BLaER1 treated with 17β-estradiol and CSF1 and Interleukin-3, amounts not matched to agents 10 nM and 100 nM (cell line): ENCODE results near the gene TMEM82.

ENCODE experiments used
- H3K27ac ChIP-seq, 11 experiments: shearing (Covaris generic); formaldehyde crosslinking; 2 replicates each; pipeline ENCODE4 v1.8.1; 2022
- H3K27me3 ChIP-seq, 11 experiments: shearing (Covaris generic); formaldehyde crosslinking; 2 replicates each; pipeline ENCODE4 v1.8.1; 2022
- H3K36me3 ChIP-seq, 11 experiments: shearing (Covaris generic); formaldehyde crosslinking; 2 replicates each; pipeline ENCODE4 v1.8.1; 2022
- H3K4me1 ChIP-seq, 10 experiments: shearing (Covaris generic); formaldehyde crosslinking; 2 replicates each; pipeline ENCODE4 v1.8.1; 2022
- H3K4me2 ChIP-seq, 11 experiments: shearing (Covaris generic); formaldehyde crosslinking; 2 replicates each; pipeline ENCODE4 v1.8.1; 2022
- H3K4me3 ChIP-seq, 10 experiments: shearing (Covaris generic); formaldehyde crosslinking; 2 replicates each; pipeline ENCODE4 v1.8.1; 2022
- H3K9ac ChIP-seq, 11 experiments: shearing (Covaris generic); formaldehyde crosslinking; 2 replicates each; pipeline ENCODE4 v1.8.1; 2022
- H3K9me3 ChIP-seq, 11 experiments: shearing (Covaris generic); formaldehyde crosslinking; replicated peaks in 1 of 11; 2 replicates each; pipeline ENCODE4 v1.8.1; 2022
- H4K20me1 ChIP-seq, 11 experiments: shearing (Covaris generic); formaldehyde crosslinking; 2 replicates each; pipeline ENCODE4 v1.8.1; 2022
- Cebpa-rat ChIP-seq, 11 experiments: shearing (Covaris generic); IDR thresholded peaks; 2 replicates each; pipeline ENCODE4 v1.8.1; 2022

TMEM82 gene

GRCh38 chr1:15747378-15747777 lies 5.1 kb downstream of the TMEM82 start:
- Histone ChIP-seq H3K4me3 (no peak overlapping the region), H3K36me3 (no peaks in the 10 kb centered on the region), H3K4me1 (peaks cover 0 to 17% (median 15%) of the 10 kb centered on the region in 10 experiments; a peak in 12 of 20 replicates), H3K27me3 (no peaks in the 10 kb centered on the region), H4K20me1 (peaks cover 0 to 5% (median 0%) of the 10 kb centered on the region in 11 experiments; a peak in 3 of 22 replicates), H3K27ac (no peak overlapping the region), H3K9me3 (no peaks in the 10 kb centered on the region), H3K9ac (no peak overlapping the region), H3K4me2 (no peak overlapping the region)
- TF ChIP-seq Cebpa-rat (IDR thresholded peaks at IDR 0.05) = no peak

GRCh38 chr1:15748264-15748663 lies 6.0 kb downstream of the TMEM82 start:
- TF ChIP-seq Cebpa-rat (IDR thresholded peaks at IDR 0.05) = no peak
- Histone ChIP-seq H4K20me1 (peaks cover 0 to 5% (median 0%) of the 10 kb centered on the region in 11 experiments; a peak in 3 of 22 replicates), H3K4me3 (no peak overlapping the region), H3K4me2 (no peak overlapping the region), H3K9ac (no peak overlapping the region), H3K27ac (no peak overlapping the region), H3K27me3 (no peaks in the 10 kb centered on the region), H3K4me1 (peaks cover 0 to 12% (median 9%) of the 10 kb centered on the region in 10 experiments; a peak in 12 of 20 replicates), H3K36me3 (no peaks in the 10 kb centered on the region), H3K9me3 (no peaks in the 10 kb centered on the region)

GRCh38 chr1:15748690-15749398 lies 6.5 kb downstream of the TMEM82 start:
- Histone ChIP-seq H3K36me3 (no peaks in the 10 kb centered on the region), H4K20me1 (peaks cover 0 to 5% (median 0%) of the 10 kb centered on the region in 11 experiments; a peak in 2 of 22 replicates), H3K27ac (no peak overlapping the region), H3K4me3 (no peak overlapping the region), H3K27me3 (no peaks in the 10 kb centered on the region), H3K4me1 (peaks cover 0 to 6% (median 3%) of the 10 kb centered on the region in 10 experiments; a peak in 11 of 20 replicates), H3K9ac (no peak overlapping the region), H3K4me2 (no peak overlapping the region), H3K9me3 (no peaks in the 10 kb centered on the region)
- no peak for TF ChIP-seq Cebpa-rat (IDR thresholded peaks at IDR 0.05)

GRCh38 chr1:15749399-15750291 lies 7.3 kb downstream of the TMEM82 start:
- no peak for TF ChIP-seq Cebpa-rat (IDR thresholded peaks at IDR 0.05)
- no peaks in the 10 kb centered on the region for H3K4me1 ChIP-seq
- no peak overlapping the region for H3K27ac ChIP-seq
- H4K20me1 ChIP-seq = peaks cover 0 to 1% (median 0%) of the 10 kb centered on the region in 11 experiments; a peak in 2 of 22 replicates
- no peaks in the 10 kb centered on the region for H3K36me3 ChIP-seq
- H3K9ac ChIP-seq = no peak overlapping the region
- no peak overlapping the region for H3K4me3 ChIP-seq
- no peaks in the 10 kb centered on the region for H3K9me3 ChIP-seq
- no peaks in the 10 kb centered on the region for H3K27me3 ChIP-seq
- no peak overlapping the region for H3K4me2 ChIP-seq

GRCh38 chr1:15750924-15751323 lies 8.6 kb downstream of the TMEM82 start:
- Histone ChIP-seq H3K27ac (no peak overlapping the region), H3K4me3 (no peak overlapping the region), H3K4me1 (no peaks in the 10 kb centered on the region), H4K20me1 (no peaks in the 10 kb centered on the region), H3K36me3 (no peaks in the 10 kb centered on the region), H3K27me3 (peaks cover 10 to 12% (median 11%) of the 10 kb centered on the region in 11 experiments), H3K9me3 (no peaks in the 10 kb centered on the region; a peak in 1 of 22 replicates), H3K9ac (no peak overlapping the region), H3K4me2 (no peak overlapping the region)
- no peak for TF ChIP-seq Cebpa-rat (IDR thresholded peaks at IDR 0.05)

- no peak overlapping the region for H3K9ac ChIP-seq
- no peak for TF ChIP-seq Cebpa-rat (IDR thresholded peaks at IDR 0.05)
- H3K4me2 ChIP-seq = no peak overlapping the region
- no peaks in the 10 kb centered on the region; a peak in 1 of 22 replicates for H3K9me3 ChIP-seq
- H3K27ac ChIP-seq = no peak overlapping the region
- H4K20me1 ChIP-seq = peaks cover 0 to 7% (median 3%) of the 10 kb centered on the region in 11 experiments; a peak in 7 of 22 replicates
- H3K4me1 ChIP-seq = peaks cover 6 to 7% (median 7%) of the 10 kb centered on the region in 10 experiments; a peak in 17 of 20 replicates
- H3K27me3 ChIP-seq = peaks cover 18 to 20% (median 18%) of the 10 kb centered on the region in 11 experiments
- H3K4me3 ChIP-seq = no peak overlapping the region
- no peaks in the 10 kb centered on the region for H3K36me3 ChIP-seq
Measured at GRCh38 chr1:15751717-15752116, 9.4 kb downstream of the TMEM82 start.

- H4K20me1 ChIP-seq = peaks cover 0 to 22% (median 18%) of the 10 kb centered on the region in 11 experiments; a peak in 15 of 22 replicates
- peaks cover 6 to 11% (median 9%) of the 10 kb centered on the region in 10 experiments; a peak in 17 of 20 replicates for H3K4me1 ChIP-seq
- H3K27ac ChIP-seq = no peak overlapping the region
- no peak overlapping the region for H3K9ac ChIP-seq
- H3K36me3 ChIP-seq = no peaks in the 10 kb centered on the region
- TF ChIP-seq Cebpa-rat (IDR thresholded peaks at IDR 0.05) = no peak
- H3K4me2 ChIP-seq = no peak overlapping the region
- peaks cover 35 to 40% (median 39%) of the 10 kb centered on the region in 11 experiments for H3K27me3 ChIP-seq
- no peaks in the 10 kb centered on the region; a peak in 1 of 22 replicates for H3K9me3 ChIP-seq
- H3K4me3 ChIP-seq = no peak overlapping the region
Measured at GRCh38 chr1:15753776-15754175, 11.5 kb downstream of the TMEM82 start.

GRCh38 chr1:15755021-15755645 lies 12.8 kb downstream of the TMEM82 start:
- no peaks in the 10 kb centered on the region for H3K36me3 ChIP-seq
- TF ChIP-seq Cebpa-rat (IDR thresholded peaks at IDR 0.05) = no peak
- H3K4me3 ChIP-seq = no peak overlapping the region
- peaks cover 0 to 31% (median 24%) of the 10 kb centered on the region in 11 experiments; a peak in 15 of 22 replicates for H4K20me1 ChIP-seq
- H3K27me3 ChIP-seq = peaks cover 49 to 54% (median 52%) of the 10 kb centered on the region in 11 experiments
- H3K4me2 ChIP-seq = no peak overlapping the region
- H3K27ac ChIP-seq = no peak overlapping the region
- peaks cover 7 to 18% (median 12%) of the 10 kb centered on the region in 10 experiments; a peak in 19 of 20 replicates for H3K4me1 ChIP-seq
- no peaks in the 10 kb centered on the region; a peak in 1 of 22 replicates for H3K9me3 ChIP-seq
- no peak overlapping the region for H3K9ac ChIP-seq
